Cardiac fibroblast (primary cell): Measurements from ENCODE around the gene FADS2.

Experiments
- DNase-seq, 2 donors: peaks; one replicate each; pipeline versions ENCODE4 v3.0.0 to v3.0.0-alpha.2; 2010; ENCODE audit warnings: low read depth in 2 of 2
- H3K4me3 ChIP-seq, 2 donors: replicated peaks in 1 of 2; 1 replicate in 1 of 2; 2 replicates in 1 of 2; pipeline ENCODE4 v1.5.1; 2011; ENCODE audit warnings: low read depth in 2 of 2, low read length in 2 of 2, mild to moderate bottlenecking in 2 of 2, moderate library complexity in 1 of 2
- TF ChIP-seq, protein P1 (sequence below): IDR thresholded peaks from one replicate; pipeline ENCODE4 v1.5.1; 2011; ENCODE audit warnings: low read depth, mild to moderate bottlenecking, low read length, inconsistent platforms

Gene FADS2

DNA sequence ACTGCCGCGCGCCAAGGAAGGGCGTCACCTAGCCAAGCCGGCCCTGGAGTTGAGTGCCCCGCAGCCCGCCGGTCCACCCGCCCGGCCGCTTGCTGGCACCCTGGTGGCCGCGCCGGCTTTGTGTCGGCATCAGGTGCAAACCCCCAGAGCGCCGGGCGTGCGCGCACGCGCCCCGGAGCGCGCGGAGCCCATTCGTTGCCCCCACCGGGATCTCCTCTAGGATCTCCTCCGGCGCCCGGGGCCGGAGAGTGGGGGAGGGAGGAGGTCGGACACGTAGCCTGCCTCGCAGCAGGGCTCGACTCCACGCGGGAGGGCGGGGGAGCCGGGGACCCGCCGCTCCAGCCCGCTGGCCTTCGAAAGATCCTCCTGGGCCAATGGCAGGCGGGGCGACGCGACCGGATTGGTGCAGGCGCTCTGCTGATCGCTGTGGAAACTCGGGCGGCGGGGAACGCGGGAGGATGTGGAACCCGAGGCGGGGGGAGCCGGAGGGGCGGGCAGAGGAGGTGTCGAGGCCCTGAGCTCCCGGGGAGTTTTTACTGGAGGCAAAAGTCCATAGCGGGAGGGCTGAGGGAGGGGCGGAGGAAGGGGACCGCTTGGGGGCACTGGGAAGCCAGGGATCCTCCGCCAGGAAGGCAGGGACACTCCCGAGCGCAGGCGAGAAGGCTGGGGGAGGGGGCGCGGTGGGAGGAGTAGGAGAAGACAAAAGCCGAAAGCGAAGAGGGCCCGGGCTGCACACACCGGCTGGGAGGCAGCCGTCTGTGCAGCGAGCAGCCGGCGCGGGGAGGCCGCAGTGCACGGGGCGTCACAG is at the start of gene FADS2:
Gene FADS2 (plus strand): TSS at position 730 of the 808 bp plus-strand sequence. CDS start 91 bp downstream, outside the sequence.
- TF ChIP-seq, protein P1, sequence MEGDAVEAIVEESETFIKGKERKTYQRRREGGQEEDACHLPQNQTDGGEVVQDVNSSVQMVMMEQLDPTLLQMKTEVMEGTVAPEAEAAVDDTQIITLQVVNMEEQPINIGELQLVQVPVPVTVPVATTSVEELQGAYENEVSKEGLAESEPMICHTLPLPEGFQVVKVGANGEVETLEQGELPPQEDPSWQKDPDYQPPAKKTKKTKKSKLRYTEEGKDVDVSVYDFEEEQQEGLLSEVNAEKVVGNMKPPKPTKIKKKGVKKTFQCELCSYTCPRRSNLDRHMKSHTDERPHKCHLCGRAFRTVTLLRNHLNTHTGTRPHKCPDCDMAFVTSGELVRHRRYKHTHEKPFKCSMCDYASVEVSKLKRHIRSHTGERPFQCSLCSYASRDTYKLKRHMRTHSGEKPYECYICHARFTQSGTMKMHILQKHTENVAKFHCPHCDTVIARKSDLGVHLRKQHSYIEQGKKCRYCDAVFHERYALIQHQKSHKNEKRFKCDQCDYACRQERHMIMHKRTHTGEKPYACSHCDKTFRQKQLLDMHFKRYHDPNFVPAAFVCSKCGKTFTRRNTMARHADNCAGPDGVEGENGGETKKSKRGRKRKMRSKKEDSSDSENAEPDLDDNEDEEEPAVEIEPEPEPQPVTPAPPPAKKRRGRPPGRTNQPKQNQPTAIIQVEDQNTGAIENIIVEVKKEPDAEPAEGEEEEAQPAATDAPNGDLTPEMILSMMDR = no peak
- DNase-seq = peak; percentile 98
- H3K4me3 ChIP-seq = peak within 1 kb of the TSS; percentile 73 to 96

DNA sequence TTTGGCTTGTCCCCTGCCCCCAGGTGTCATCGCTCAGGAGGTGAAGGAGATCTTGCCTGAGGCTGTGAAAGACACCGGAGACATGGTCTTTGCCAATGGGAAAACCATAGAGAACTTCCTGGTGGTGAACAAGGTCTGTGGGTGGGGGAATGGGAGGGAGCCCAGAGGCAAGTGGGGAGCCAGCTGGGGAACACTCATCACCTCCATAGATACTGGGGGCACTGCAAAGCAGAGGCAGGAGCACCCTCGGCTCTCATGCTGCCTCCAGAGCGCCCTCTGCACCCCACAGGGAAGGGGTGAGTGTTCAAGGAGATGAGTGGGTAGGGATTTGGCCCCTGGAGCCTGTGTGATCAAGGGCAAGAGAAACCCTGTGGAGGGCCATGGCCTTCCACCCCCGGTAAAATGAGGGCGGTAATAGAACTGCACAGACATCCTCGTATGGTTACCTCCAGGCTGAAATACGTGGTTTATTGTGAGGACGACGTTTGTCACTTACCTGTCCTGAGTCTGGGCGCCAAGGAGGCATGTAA is 49.7 kb upstream of the FADS2 start:
- no peak for DNase-seq
- TF ChIP-seq, protein P1 = no peak

DNA sequence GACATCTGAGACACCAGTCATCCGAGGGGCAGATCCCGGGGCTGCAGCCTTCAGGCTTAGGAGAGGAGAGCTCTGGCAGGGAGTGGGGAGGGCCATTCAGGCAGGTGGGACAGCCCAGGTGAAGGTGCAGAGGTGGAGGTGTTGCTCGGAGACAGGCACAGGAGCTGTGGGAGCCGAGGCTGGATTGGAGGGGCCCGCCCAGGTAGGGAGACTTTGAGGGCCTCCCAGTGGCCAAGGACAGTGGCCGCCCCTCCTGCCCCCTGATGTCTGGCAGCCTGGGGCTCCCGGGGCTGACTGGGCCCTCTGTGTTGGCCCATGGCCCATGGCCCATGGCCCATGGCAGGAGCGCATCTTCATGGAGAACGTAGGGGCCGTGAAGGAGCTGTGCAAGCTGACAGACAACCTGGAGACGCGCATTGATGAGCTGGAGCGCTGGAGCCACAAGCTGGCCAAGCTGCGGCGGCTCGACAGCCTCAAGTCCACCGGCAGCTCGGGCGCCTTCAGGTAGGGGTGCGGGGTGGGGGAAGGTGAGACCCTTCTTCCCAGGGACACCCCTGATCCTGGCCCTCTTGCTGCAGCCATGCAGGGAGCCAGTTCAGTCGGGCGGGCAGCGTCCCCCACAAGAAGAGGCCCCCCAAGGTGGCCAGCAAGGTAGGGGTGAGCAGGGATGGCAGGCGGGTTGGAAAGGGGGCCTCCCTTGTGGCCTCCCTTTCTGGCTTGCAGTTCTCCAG is 49.0 kb upstream of the FADS2 start:
- H3K4me3 ChIP-seq = no peak overlapping the region
- TF ChIP-seq, protein P1 = no peak
- no peak for DNase-seq

More for the DNA sequence above, 49.7 kb upstream of the FADS2 start:
- H3K4me3 ChIP-seq = no peak overlapping the region

DNA sequence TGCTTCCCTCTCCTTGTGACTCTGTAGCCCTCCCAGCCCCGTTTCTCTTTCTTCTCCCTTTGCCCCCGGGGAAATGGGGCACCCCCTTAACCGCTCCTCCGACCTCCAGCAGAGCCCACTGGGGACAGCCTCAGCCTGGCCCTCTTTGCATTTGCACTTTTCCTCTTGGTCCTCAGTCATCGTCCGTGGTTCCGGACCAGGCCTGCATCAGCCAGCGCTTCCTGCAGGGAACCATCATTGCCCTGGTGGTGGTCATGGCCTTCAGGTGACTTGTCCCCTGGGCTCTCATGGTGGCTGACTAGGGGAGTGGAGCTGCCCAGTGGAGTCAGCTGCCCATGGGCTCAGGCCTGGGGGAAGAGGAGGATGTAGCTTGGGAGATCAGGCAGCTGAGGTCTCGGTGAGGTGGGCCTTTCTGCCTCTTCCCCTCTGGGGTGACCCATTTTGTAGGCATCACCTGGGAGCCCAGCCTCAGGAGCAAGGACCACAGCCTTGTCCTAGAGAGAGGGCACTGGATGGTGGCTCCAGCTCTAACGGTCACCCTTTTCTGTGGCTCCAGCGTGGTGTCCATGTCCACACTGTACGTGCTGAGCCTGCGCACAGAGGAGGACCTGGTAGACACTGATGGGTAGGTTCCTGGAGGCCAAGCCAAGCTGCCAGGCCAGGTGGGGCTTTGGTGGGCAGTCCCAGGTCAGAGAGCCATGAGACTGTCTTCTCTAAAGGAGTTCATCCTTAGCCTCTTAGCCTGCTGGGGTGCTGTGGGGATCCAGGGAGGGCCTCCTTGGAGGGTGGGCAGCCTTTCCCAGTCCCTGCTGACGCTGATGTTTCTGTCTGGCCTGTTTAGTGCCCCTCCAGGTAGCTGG is 48.2 kb upstream of the FADS2 start:
- TF ChIP-seq, protein P1 = no peak
- H3K4me3 ChIP-seq = no peak overlapping the region
- DNase-seq = no peak

DNA sequence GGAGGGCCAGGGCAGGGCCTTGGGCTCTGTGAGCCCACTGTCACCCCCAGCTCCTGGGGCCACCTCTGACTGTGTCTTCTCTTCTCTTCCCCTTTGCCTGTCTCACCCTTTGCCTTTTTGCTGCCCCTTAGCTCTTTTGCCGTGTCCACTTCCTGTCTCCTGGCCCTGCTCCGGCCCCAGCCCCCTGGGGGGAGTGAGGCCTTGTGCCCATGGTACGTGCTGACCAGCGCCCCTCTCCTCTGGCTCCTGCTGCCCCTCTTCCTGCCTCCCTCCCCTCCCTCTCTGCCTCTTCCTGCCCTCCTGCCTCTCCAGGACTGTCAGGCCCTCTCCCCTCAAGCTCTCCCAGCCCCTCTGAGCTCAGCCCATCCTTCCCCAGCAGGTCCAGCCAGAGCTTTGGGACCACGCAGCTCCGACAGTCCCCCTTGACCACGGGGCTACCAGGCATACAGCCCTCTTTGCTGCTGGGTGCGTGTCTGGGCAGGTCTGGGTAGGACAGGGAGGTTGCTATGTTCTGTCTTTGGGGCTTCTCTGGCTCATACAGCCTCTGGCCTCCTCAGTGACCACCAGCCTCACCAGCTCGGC is 47.4 kb upstream of the FADS2 start:
- DNase-seq = no peak
- H3K4me3 ChIP-seq = no peak overlapping the region
- TF ChIP-seq, protein P1 = no peak

DNA sequence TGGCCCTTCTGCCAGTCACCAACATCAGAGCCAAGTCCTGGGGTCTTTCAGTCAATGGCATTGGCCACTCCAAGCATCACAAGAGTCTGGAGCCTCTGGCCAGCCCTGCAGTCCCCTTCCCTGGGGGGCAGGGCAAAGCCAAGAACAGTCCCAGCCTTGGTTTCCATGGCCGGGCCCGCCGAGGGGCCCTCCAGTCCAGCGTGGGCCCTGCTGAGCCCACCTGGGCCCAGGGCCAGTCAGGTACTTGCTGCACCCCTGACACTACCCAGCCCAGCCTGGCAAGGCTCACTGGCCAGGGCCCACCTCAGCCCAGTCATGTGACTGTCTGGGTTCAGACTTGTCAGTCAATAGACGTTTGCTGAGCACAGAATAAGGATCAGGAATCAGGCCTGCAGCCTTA is 46.5 kb upstream of the FADS2 start:
- H3K4me3 ChIP-seq = no peak overlapping the region
- TF ChIP-seq, protein P1 = no peak
- DNase-seq = no peak
